Measurements from ENCODE around the gene DDOST.

The DDOST gene

GRCh38 chr1:20641975-20642374, 19.2 kb downstream of the DDOST start:
- no peaks in the 10 kb centered on the region for H3K9me3 ChIP-seq (ENCODE audit: control insufficient read depth, insufficient read depth, low read length)
- no peak overlapping the region for H3K9ac ChIP-seq (ENCODE audit: low read depth, low read length)
- H3K27me3 ChIP-seq (ENCODE audit: control insufficient read depth, insufficient read depth, low read length): no peaks in the 10 kb centered on the region
- peaks cover 5% of the 10 kb centered on the region for H3K4me1 ChIP-seq (ENCODE audit: control insufficient read depth, insufficient read depth, low read length)
- no peak overlapping the region for H3K4me3 ChIP-seq (ENCODE audit: low read depth, low read length)
- peaks cover 14% of the 10 kb centered on the region; the same call in 1 of the 2 replicates for H3K36me3 ChIP-seq (ENCODE audit: control insufficient read depth, insufficient read depth, low read length)
- no peak overlapping the region for H3K27ac ChIP-seq (ENCODE audit: low read depth, low read length)

DNA sequence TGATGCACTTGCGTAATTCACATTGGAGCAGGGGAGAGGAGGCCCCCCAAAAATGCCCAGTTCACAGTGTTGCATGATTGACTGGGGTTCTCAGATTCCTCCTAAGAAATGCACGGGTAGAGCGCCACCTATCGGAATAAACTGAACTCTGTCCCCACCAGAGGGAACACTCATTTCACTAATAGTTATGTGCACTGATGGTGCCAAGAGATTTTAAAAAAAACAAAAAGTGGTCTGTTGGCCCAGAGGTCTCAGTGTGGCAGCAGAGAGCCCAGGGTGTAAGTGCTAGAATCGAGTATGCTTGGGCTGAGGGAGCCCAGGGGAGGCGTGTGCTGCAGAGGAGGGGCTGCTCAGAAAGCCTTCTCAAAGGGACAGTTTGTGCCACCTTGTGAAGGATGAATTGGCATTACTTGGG, 21.0 kb downstream of the DDOST start:
- Histone ChIP-seq H3K9me3 (ENCODE audit: control insufficient read depth, insufficient read depth, low read length) (no peaks in the 10 kb centered on the region), H3K4me3 (ENCODE audit: low read depth, low read length) (no peak overlapping the region), H3K27me3 (ENCODE audit: control insufficient read depth, insufficient read depth, low read length) (no peaks in the 10 kb centered on the region), H3K36me3 (ENCODE audit: control insufficient read depth, insufficient read depth, low read length) (peaks cover 14% of the 10 kb centered on the region; the same call in 1 of the 2 replicates), H3K9ac (ENCODE audit: low read depth, low read length) (no peak overlapping the region), H3K27ac (ENCODE audit: low read depth, low read length) (no peak overlapping the region), H3K4me1 (ENCODE audit: control insufficient read depth, insufficient read depth, low read length) (peaks cover 5% of the 10 kb centered on the region)

DNA sequence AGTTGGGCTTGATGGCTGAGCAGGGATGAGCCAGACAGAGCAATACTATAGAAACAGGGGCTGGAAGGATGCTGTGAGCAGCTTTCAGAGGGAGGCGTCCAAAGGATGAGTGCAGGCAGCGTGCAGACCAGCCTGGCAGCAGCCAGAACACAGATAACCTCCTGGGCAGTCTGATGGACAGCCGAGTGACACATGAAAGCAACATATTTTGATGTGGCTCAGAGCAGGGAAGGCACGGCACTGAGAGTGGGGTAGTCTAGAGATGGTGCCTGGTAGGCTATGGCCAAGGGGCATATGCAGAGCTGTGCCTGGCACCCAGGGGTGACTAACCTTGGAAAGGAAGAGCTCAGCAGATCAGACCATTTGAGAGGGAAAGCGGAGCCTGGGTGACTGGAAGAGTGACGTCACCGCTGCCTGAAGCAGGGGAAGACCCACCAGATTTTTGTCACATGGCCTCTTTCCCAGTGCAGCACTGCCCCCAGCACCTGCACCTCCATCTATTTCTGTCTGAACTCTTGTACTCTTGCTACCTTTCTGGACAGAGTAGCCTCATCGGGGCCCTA, 24.3 kb downstream of the DDOST start:
- H3K9ac ChIP-seq (ENCODE audit: low read depth, low read length): no peak overlapping the region
- peaks cover 3% of the 10 kb centered on the region; the same call in 1 of the 2 replicates for H3K27me3 ChIP-seq (ENCODE audit: control insufficient read depth, insufficient read depth, low read length)
- no peak overlapping the region for H3K4me3 ChIP-seq (ENCODE audit: low read depth, low read length)
- H3K9me3 ChIP-seq (ENCODE audit: control insufficient read depth, insufficient read depth, low read length): no peaks in the 10 kb centered on the region
- H3K4me1 ChIP-seq (ENCODE audit: control insufficient read depth, insufficient read depth, low read length): no peaks in the 10 kb centered on the region; the same call in 1 of the 2 replicates
- no peak overlapping the region for H3K27ac ChIP-seq (ENCODE audit: low read depth, low read length)
- peaks cover 6% of the 10 kb centered on the region; the same call in 1 of the 2 replicates for H3K36me3 ChIP-seq (ENCODE audit: control insufficient read depth, insufficient read depth, low read length)

- Histone ChIP-seq H3K36me3 (ENCODE audit: control insufficient read depth, insufficient read depth, low read length) (peaks cover 6% of the 10 kb centered on the region; the same call in 1 of the 2 replicates), H3K4me3 (ENCODE audit: low read depth, low read length) (peak overlapping the region; percentile 92), H3K4me1 (ENCODE audit: control insufficient read depth, insufficient read depth, low read length) (no peaks in the 10 kb centered on the region), H3K27ac (ENCODE audit: low read depth, low read length) (peak overlapping the region; percentile 83), H3K9ac (ENCODE audit: low read depth, low read length) (no peak overlapping the region), H3K9me3 (ENCODE audit: control insufficient read depth, insufficient read depth, low read length) (no peaks in the 10 kb centered on the region), H3K27me3 (ENCODE audit: control insufficient read depth, insufficient read depth, low read length) (peaks cover 3% of the 10 kb centered on the region; the same call in 1 of the 2 replicates)
Observed at GRCh38 chr1:20634594-20635084, 26.5 kb downstream of the DDOST start.

GRCh38 chr1:20634065-20634593, 27.0 kb downstream of the DDOST start:
- H3K9me3 ChIP-seq (ENCODE audit: control insufficient read depth, insufficient read depth, low read length): peaks cover 3% of the 10 kb centered on the region; the same call in 1 of the 2 replicates
- H3K36me3 ChIP-seq (ENCODE audit: control insufficient read depth, insufficient read depth, low read length): peaks cover 6% of the 10 kb centered on the region; the same call in 1 of the 2 replicates
- H3K4me1 ChIP-seq (ENCODE audit: control insufficient read depth, insufficient read depth, low read length): no peaks in the 10 kb centered on the region
- H3K4me3 ChIP-seq (ENCODE audit: low read depth, low read length): peak overlapping the region; percentile 92
- peak overlapping the region; percentile 83 for H3K27ac ChIP-seq (ENCODE audit: low read depth, low read length)
- H3K9ac ChIP-seq (ENCODE audit: low read depth, low read length): peak overlapping the region; percentile 74
- H3K27me3 ChIP-seq (ENCODE audit: control insufficient read depth, insufficient read depth, low read length): peaks cover 3% of the 10 kb centered on the region; the same call in 1 of the 2 replicates

DNA sequence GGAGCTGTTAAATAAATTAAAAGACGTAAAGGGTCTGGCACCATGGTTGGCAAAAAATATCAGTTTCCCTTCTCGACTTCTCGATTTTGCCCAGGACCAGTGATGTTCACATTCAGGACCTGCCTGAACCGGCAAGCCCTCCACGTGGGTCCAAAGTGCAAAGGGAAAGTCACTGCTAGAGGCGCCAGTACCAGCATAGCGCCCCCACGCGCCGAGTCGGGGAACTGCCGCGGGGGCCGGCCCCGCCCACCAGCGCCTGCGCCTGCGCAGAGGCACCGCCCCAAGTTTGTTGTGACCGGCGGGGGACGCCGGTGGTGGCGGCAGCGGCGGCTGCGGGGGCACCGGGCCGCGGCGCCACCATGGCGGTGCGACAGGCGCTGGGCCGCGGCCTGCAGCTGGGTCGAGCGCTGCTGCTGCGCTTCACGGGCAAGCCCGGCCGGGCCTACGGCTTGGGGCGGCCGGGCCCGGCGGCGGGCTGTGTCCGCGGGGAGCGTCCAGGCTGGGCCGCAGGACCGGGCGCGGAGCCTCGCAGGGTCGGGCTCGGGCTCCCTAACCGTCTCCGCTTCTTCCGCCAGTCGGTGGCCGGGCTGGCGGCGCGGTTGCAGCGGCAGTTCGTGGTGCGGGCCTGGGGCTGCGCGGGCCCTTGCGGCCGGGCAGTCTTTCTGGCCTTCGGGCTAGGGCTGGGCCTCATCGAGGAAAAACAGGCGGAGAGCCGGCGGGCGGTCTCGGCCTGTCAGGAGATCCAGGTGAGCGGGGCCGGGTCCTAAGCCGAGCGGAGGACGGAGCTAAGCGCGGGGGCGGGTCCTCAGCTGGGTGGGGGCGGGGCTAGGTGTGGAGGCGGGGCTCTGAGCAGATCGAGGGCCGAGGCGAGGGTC, 27.7 kb downstream of the DDOST start, which contains the start of gene PINK1:
Gene PINK1 (plus strand): TSS at position 269 of the 875 bp plus-strand sequence. CDS start 91 bp downstream, at position 360.
- Histone ChIP-seq H3K27me3 (ENCODE audit: control insufficient read depth, insufficient read depth, low read length) (peaks cover 3% of the 10 kb centered on the region; the same call in 1 of the 2 replicates), H3K4me1 (ENCODE audit: control insufficient read depth, insufficient read depth, low read length) (no peaks in the 10 kb centered on the region), H3K27ac (ENCODE audit: low read depth, low read length) (peak within 1 kb of the TSS; percentile 86), H3K36me3 (ENCODE audit: control insufficient read depth, insufficient read depth, low read length) (peaks cover 6% of the 10 kb centered on the region; the same call in 1 of the 2 replicates), H3K9me3 (ENCODE audit: control insufficient read depth, insufficient read depth, low read length) (peaks cover 3% of the 10 kb centered on the region), H3K4me3 (ENCODE audit: low read depth, low read length) (peak within 1 kb of the TSS; percentile 92), H3K9ac (ENCODE audit: low read depth, low read length) (peak within 1 kb of the TSS; percentile 74)

DNA sequence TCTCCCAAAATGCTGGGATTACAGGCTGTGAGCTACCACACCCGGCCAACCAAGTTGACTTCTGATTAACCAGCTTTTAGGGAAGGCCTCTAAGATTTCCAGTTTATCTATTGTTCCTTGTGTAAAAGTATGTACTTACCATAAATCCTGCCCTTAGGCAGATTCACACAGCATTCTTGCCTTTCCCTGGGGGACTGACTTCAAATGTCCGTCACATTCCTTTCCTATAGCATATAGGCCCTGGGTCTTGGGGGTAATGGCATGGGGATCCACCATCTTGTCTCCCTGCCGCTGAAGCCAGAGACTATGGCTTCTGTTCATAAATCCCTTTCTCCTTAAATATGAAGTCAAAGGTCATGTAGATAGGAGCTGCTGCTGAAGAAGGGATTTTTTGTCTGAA, 28.8 kb downstream of the DDOST start:
- H3K9ac ChIP-seq (ENCODE audit: low read depth, low read length): no peak overlapping the region
- peaks cover 8% of the 10 kb centered on the region for H3K9me3 ChIP-seq (ENCODE audit: control insufficient read depth, insufficient read depth, low read length)
- H3K27me3 ChIP-seq (ENCODE audit: control insufficient read depth, insufficient read depth, low read length): peaks cover 3% of the 10 kb centered on the region; the same call in 1 of the 2 replicates
- no peaks in the 10 kb centered on the region for H3K4me1 ChIP-seq (ENCODE audit: control insufficient read depth, insufficient read depth, low read length)
- H3K4me3 ChIP-seq (ENCODE audit: low read depth, low read length): no peak overlapping the region
- H3K36me3 ChIP-seq (ENCODE audit: control insufficient read depth, insufficient read depth, low read length): no peaks in the 10 kb centered on the region; the same call in 1 of the 2 replicates
- H3K27ac ChIP-seq (ENCODE audit: low read depth, low read length): no peak overlapping the region

- H3K27ac ChIP-seq (ENCODE audit: low read depth, low read length): no peak overlapping the region
- H3K36me3 ChIP-seq (ENCODE audit: control insufficient read depth, insufficient read depth, low read length): no peaks in the 10 kb centered on the region
- no peak overlapping the region for H3K4me3 ChIP-seq (ENCODE audit: low read depth, low read length)
- no peak overlapping the region for H3K9ac ChIP-seq (ENCODE audit: low read depth, low read length)
- H3K27me3 ChIP-seq (ENCODE audit: control insufficient read depth, insufficient read depth, low read length): peaks cover 3% of the 10 kb centered on the region; the same call in 1 of the 2 replicates
- peaks cover 8% of the 10 kb centered on the region for H3K9me3 ChIP-seq (ENCODE audit: control insufficient read depth, insufficient read depth, low read length)
- H3K4me1 ChIP-seq (ENCODE audit: control insufficient read depth, insufficient read depth, low read length): peaks cover 10% of the 10 kb centered on the region
Observed at GRCh38 chr1:20630729-20631128, 30.4 kb downstream of the DDOST start.

GRCh38 chr1:20626524-20626923, 34.6 kb downstream of the DDOST start:
- no peak overlapping the region for H3K27ac ChIP-seq (ENCODE audit: low read depth, low read length)
- H3K4me3 ChIP-seq (ENCODE audit: low read depth, low read length): peak overlapping the region; percentile 1; the same call in 1 of the 2 replicates
- peaks cover 10% of the 10 kb centered on the region for H3K9me3 ChIP-seq (ENCODE audit: control insufficient read depth, insufficient read depth, low read length)
- no peaks in the 10 kb centered on the region for H3K27me3 ChIP-seq (ENCODE audit: control insufficient read depth, insufficient read depth, low read length)
- H3K36me3 ChIP-seq (ENCODE audit: control insufficient read depth, insufficient read depth, low read length): no peaks in the 10 kb centered on the region
- peak overlapping the region; percentile 24; the same call in 1 of the 2 replicates for H3K9ac ChIP-seq (ENCODE audit: low read depth, low read length)
- peaks cover 17% of the 10 kb centered on the region for H3K4me1 ChIP-seq (ENCODE audit: control insufficient read depth, insufficient read depth, low read length)

DNA sequence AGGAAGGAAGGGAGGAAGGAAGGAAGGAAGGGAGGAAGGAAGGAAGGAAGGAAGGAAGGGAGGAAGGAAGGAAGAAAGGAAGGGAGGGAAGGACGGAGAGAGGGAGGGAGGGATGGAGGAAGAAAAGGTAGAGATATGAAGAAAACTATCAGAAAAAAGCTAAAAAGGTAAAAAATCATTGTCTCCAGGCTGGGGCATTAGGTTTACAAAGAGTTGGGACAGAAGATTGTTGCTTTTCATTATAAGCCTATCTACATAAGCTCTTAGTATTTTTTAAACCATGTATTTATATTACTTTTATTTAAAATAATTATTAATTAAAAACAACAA, 35.1 kb downstream of the DDOST start:
- Histone ChIP-seq H3K27me3 (ENCODE audit: control insufficient read depth, insufficient read depth, low read length) (no peaks in the 10 kb centered on the region), H3K36me3 (ENCODE audit: control insufficient read depth, insufficient read depth, low read length) (no peaks in the 10 kb centered on the region), H3K4me1 (ENCODE audit: control insufficient read depth, insufficient read depth, low read length) (peaks cover 17% of the 10 kb centered on the region), H3K27ac (ENCODE audit: low read depth, low read length) (no peak overlapping the region), H3K9ac (ENCODE audit: low read depth, low read length) (peak overlapping the region; percentile 24; the same call in 1 of the 2 replicates), H3K9me3 (ENCODE audit: control insufficient read depth, insufficient read depth, low read length) (peaks cover 10% of the 10 kb centered on the region), H3K4me3 (ENCODE audit: low read depth, low read length) (no peak overlapping the region)

Data from HUES48 (cell line).